Lung (tissue), 12 donors: Measurements from ENCODE around the gene IL1RAPL1. TPM values are rescaled to one million over a fixed set of nuclear protein-coding genes. Genes with fewer than 3 reads are reported as not detected.

ENCODE experiments used
- ATAC-seq: fragments of 200-7000 bp; cut with Tn5 transposase; one replicate; pipeline ENCODE4 v1.9.1; 2020; ENCODE audit warnings: moderate number of reproducible peaks; ENCODE audit not compliant: insufficient read depth, low FRiP score
- DNase-seq, 3 donors: peaks; one replicate each; pipeline ENCODE4 v3.0.0-alpha.2; 2013 to 2017
- H3K27ac ChIP-seq, 2 donors: one replicate each; pipeline ENCODE4 v1.5.1; 2013; ENCODE audit warnings: mild to moderate bottlenecking in 2 of 2, moderate library complexity in 2 of 2, control low read depth in 1 of 2, inconsistent platforms in 1 of 2, low read depth in 1 of 2, low read length in 1 of 2
- H3K27me3 ChIP-seq, 3 donors: one replicate each; pipeline ENCODE4 v1.5.1; 2013; ENCODE audit warnings: low read length in 2 of 3; ENCODE audit not compliant: control insufficient read depth in 3 of 3, insufficient read depth in 3 of 3
- H3K36me3 ChIP-seq, 4 donors: one replicate each; pipeline ENCODE4 v1.5.1; 2013; ENCODE audit warnings: low read length in 4 of 4, mild to moderate bottlenecking in 1 of 4, moderate library complexity in 1 of 4; ENCODE audit not compliant: control insufficient read depth in 4 of 4, insufficient read depth in 4 of 4
- H3K4me1 ChIP-seq, 5 donors: one replicate each; pipeline ENCODE4 v1.5.1; 2013; ENCODE audit warnings: low read length in 5 of 5, mild to moderate bottlenecking in 2 of 5, moderate library complexity in 1 of 5; ENCODE audit not compliant: control insufficient read depth in 5 of 5, insufficient read depth in 5 of 5
- H3K4me3 ChIP-seq: one replicate; pipeline ENCODE4 v1.5.1; 2013; ENCODE audit warnings: mild to moderate bottlenecking, control low read depth, moderate library complexity
- H3K9ac ChIP-seq, 2 donors: one replicate each; pipeline ENCODE4 v1.5.1; 2013; ENCODE audit warnings: low read length in 2 of 2, control low read depth in 1 of 2; ENCODE audit not compliant: insufficient read depth in 1 of 2
- H3K9me3 ChIP-seq, 4 donors: one replicate each; pipeline ENCODE4 v1.5.1; 2013; ENCODE audit warnings: low read length in 3 of 4, mild to moderate bottlenecking in 1 of 4, moderate library complexity in 1 of 4; ENCODE audit not compliant: control insufficient read depth in 4 of 4, insufficient read depth in 3 of 4
- WGBS, 2 donors: extraction: QIAGEN DNeasy Blood & Tissue Kit; methylation state at CpG; one replicate each; pipeline ENCODE4 v1.1.7; 2013; 5-methylcytosine and 5-hydroxymethylcytosine counted together
- polyA plus RNA-seq, 2 donors: library from polyadenylated mRNA; stranded (reverse); fragments of 200-250 nt; gene quantifications; one replicate each; pipeline ENCODE4 v1.2.1, GENCODE V29; 2013
- total RNA-seq, 2 donors: library from RNA; depleted of rRNA in 1 of 2; stranded (reverse); fragments of >200 nt in 1 of 2; gene quantifications; one replicate each; pipeline ENCODE4 v1.2.1, GENCODE V29; 2014 to 2021
- TF ChIP-seq, protein P1 (sequence below): IDR thresholded peaks from 2 replicates; pipeline ENCODE4 v1.5.1; 2012; ENCODE audit warnings: mild to moderate bottlenecking; ENCODE audit errors: control extremely low read depth, extremely low read depth
- donor health status: control.
- donor health status: control.
- donor health status: Bipolar disorder and iron deficiency.
- donor health status: healthy.
- donor health status: DM: yes; HTN: yes; CAD: no.

IL1RAPL1 gene
- total and polyA plus RNA-seq, 4 donors, result 2.2 TPM; not detected in 3

DNA sequence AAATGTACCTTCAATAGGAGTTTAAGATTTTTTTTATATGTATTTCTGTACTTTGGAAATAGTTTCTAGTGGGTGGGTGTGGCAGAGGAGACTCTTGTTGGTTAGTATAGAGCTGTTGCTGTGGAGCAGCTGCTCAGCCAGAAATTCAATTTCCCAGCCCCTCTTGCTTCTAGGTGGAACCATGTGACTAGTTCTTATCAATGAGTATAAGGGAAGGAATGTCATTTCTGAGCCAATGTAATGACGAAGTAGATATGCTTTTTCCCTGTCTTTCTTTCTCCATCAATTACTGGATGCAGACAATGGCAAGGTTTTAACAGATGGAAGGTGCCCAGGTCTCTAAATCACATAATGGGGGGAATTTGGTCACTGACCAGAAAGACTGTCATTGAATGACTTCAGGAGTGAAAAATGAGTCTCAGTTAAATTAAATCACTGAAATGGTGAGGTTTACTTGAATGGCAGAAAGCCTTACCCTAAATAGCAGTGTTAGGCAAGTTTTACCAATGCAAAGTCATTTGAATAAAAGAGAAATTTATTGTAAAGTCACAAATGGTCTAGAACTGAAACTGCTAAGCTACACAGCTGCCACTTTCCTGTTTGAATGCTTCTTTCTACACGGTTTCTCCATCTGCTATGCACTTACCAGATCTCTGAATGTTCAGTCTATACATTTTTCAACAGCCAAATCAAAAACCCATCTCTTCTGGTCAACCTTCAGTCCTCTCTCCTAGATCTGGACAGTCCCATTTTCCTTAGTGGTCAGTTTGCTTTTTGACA, 832.7 kb downstream of the IL1RAPL1 start:
- 30 to 71% methylated on average over 2 of the region's 2 CpGs for WGBS, 2 donors
- H3K4me3 ChIP-seq, result no peak overlapping the region
- TF ChIP-seq, protein P1, sequence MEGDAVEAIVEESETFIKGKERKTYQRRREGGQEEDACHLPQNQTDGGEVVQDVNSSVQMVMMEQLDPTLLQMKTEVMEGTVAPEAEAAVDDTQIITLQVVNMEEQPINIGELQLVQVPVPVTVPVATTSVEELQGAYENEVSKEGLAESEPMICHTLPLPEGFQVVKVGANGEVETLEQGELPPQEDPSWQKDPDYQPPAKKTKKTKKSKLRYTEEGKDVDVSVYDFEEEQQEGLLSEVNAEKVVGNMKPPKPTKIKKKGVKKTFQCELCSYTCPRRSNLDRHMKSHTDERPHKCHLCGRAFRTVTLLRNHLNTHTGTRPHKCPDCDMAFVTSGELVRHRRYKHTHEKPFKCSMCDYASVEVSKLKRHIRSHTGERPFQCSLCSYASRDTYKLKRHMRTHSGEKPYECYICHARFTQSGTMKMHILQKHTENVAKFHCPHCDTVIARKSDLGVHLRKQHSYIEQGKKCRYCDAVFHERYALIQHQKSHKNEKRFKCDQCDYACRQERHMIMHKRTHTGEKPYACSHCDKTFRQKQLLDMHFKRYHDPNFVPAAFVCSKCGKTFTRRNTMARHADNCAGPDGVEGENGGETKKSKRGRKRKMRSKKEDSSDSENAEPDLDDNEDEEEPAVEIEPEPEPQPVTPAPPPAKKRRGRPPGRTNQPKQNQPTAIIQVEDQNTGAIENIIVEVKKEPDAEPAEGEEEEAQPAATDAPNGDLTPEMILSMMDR, result no peak

DNA sequence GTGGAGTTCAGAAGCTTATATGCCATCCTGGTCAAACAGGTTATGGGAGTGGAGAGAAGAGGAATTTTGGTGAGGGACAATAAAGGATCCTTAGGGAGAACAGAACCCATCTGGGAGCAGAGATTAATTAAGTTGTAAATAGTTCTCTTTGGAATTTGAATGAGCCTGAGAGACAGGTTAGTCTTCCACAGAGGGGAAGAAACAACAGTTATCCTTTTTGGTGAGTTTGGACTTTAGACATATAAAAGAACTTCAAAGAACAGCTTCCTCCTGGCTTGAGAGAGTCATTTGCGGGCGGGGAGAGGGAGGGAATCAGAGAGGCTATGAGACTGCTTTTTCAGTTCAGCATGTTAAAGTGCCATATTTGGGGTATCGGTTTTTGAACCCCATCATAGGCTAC, 834.8 kb downstream of the IL1RAPL1 start:
- no peak for ATAC-seq
- 49 to 78% methylated on average over 3 of the region's 3 CpGs for WGBS, 2 donors

More for the DNA sequence above, 832.7 kb downstream of the IL1RAPL1 start:
- DNase-seq, result peak in 1 of 3 donors; percentile 10
- H3K4me1 ChIP-seq, result no peaks in the 10 kb centered on the region
- H3K9me3 ChIP-seq, result no peaks in the 10 kb centered on the region
- ATAC-seq, result no peak
- H3K36me3 ChIP-seq, result no peaks in the 10 kb centered on the region
- H3K27ac ChIP-seq, result no peak overlapping the region
- H3K9ac ChIP-seq, result no peak overlapping the region
- no peaks in the 10 kb centered on the region for H3K27me3 ChIP-seq

DNA sequence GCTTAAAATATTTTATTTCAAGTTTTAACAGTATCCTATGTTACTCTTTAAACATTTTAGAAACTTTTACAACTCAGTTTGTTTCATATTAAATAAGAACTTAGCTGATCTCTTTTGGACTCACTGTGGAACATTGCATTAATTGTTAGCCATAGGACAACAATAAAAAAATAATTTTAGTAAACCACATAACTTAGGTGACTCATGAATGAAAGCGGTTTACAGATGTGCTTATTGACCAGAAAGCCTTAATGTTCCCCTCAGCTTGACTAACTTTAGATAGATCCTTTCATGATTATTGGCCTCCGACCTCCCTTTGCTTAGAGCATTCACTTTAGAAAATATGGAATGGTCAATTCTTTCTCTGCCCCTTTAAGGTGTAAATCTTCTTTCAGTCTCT, 844.6 kb downstream of the IL1RAPL1 start:
- no peak for DNase-seq
- ATAC-seq, result no peak
- TF ChIP-seq, protein P1, result no peak
- Histone ChIP-seq H3K4me3 (no peak overlapping the region), H3K27ac (no peak overlapping the region), H3K9ac (no peak overlapping the region), H3K36me3 (no peaks in the 10 kb centered on the region), H3K27me3 (no peaks in the 10 kb centered on the region), H3K9me3 (peaks cover 0 to 2% (median 0%) of the 10 kb centered on the region in 4 donors), H3K4me1 (no peaks in the 10 kb centered on the region)
- WGBS, 2 donors, result 74 to 87% methylated on average over 2 of the region's 2 CpGs

More for the DNA sequence above, 834.8 kb downstream of the IL1RAPL1 start:
- no peak for DNase-seq
- no peak overlapping the region for H3K4me3 ChIP-seq
- no peak overlapping the region for H3K9ac ChIP-seq
- H3K9me3 ChIP-seq, result no peaks in the 10 kb centered on the region
- H3K36me3 ChIP-seq, result no peaks in the 10 kb centered on the region
- no peaks in the 10 kb centered on the region for H3K4me1 ChIP-seq
- no peaks in the 10 kb centered on the region for H3K27me3 ChIP-seq
- TF ChIP-seq, protein P1, result no peak
- no peak overlapping the region for H3K27ac ChIP-seq
